Astrocyte of the spinal cord (primary cell): Measurements from ENCODE around the gene KCNH2.

Source experiments
- DNase-seq: peaks from one replicate; pipeline ENCODE4 v3.0.0; 2011; ENCODE audit warnings: low read depth, low spot score
- H3K4me3 ChIP-seq: 2 replicates; pipeline ENCODE4 v1.5.1; 2011; ENCODE audit warnings: low read depth, mild to moderate bottlenecking, low read length, moderate library complexity
- in situ Hi-C: cut with HindIII; loops from 2 replicates; pipeline ENCODE4 v1.10.0; 2017; ENCODE audit warnings: low sequenced_read_pairs
- TF ChIP-seq, protein P1 (sequence below): IDR thresholded peaks from 2 replicates; pipeline ENCODE4 v1.5.1; 2012; ENCODE audit warnings: low read depth, mild to moderate bottlenecking, low read length, inconsistent platforms

KCNH2 gene

DNA sequence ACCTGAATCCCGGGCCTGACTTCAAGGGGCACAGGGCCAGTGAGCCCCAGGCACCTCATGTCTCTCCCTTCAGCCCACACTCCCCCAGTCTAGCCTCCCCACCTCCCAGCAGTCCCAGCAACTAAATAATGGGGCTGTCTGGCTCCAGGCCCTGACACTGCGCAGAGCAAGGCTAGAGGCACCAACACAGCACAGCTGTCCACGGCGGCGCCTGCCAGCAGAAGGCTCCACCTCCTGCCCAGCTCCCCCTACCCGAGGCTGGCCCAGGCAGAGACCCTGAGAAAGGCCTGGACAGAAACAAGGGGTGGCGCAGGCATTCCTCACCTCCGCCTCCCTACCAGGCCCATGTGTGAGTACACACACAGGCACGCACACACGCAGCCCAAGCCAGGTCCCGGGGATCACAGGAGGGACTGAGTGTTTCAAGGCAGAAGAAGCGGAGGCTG, 6.1 kb downstream of the KCNH2 start:
- no peak overlapping the region for H3K4me3 ChIP-seq
- in situ Hi-C loops: no loop called here
- TF ChIP-seq, protein P1, sequence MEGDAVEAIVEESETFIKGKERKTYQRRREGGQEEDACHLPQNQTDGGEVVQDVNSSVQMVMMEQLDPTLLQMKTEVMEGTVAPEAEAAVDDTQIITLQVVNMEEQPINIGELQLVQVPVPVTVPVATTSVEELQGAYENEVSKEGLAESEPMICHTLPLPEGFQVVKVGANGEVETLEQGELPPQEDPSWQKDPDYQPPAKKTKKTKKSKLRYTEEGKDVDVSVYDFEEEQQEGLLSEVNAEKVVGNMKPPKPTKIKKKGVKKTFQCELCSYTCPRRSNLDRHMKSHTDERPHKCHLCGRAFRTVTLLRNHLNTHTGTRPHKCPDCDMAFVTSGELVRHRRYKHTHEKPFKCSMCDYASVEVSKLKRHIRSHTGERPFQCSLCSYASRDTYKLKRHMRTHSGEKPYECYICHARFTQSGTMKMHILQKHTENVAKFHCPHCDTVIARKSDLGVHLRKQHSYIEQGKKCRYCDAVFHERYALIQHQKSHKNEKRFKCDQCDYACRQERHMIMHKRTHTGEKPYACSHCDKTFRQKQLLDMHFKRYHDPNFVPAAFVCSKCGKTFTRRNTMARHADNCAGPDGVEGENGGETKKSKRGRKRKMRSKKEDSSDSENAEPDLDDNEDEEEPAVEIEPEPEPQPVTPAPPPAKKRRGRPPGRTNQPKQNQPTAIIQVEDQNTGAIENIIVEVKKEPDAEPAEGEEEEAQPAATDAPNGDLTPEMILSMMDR: no peak
- no peak for DNase-seq

DNA sequence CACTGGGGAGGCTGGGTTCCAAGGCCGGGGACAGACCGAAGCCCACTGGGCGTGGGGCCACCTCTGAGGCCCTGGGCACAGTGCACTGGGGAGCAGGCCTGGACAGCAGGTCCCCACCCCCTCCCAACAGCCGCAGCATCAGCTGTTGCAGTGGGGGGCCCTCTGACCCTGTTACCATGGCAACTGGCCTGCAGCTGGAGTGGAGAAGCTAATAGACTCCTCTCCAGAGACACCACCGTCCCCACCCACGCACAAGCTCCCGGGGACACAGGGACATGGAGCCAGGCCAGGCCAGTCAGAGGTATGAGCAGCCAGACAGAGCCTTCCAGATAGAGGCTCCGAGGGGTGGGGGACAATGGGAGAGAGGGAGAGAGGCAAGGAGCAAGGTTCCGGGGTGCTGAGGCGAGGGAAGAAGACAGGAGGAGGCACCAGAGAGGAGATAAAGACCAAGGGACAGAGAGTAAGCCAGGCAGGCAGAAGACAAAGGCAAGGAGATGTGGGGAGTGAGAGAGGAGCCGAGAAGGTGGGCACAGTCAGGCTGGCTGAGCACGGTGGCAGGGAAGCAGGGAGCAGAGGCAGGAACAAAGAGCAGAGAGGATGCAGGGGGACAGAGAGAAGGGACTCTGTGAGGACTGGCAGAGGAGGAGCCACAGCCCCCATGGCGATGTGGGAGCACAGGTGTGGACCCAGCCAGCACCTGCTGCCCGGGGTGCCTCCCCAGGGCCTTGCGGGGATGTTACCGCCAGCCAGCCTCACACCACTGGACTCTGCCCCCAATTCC, 6.7 kb downstream of the KCNH2 start:
- TF ChIP-seq, protein P1: no peak
- H3K4me3 ChIP-seq: no peak overlapping the region
- in situ Hi-C loops: no loop called here
- DNase-seq: no peak

DNA sequence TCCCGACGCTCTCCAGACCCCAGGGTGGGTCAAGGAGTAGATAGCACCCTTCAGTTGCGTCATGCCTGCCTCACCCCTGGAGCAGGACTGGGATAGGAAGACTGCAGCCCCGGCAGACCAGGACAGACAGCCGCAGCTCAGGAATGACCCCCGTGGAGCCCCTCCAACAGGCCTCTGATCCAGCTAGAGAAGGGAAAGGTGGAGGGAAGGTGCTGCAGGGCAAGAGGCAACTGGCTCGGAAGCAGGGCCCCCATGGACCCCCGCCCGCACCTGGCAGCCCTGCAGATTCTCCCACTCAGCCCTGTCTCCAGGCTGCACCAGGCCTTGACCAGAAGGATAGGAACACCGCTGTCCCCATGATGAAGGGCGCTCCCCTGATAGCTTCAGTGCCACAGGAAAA, 7.7 kb downstream of the KCNH2 start:
- in situ Hi-C loops: no loop called here
- no peak for DNase-seq
- H3K4me3 ChIP-seq: no peak overlapping the region
- TF ChIP-seq, protein P1: no peak

DNA sequence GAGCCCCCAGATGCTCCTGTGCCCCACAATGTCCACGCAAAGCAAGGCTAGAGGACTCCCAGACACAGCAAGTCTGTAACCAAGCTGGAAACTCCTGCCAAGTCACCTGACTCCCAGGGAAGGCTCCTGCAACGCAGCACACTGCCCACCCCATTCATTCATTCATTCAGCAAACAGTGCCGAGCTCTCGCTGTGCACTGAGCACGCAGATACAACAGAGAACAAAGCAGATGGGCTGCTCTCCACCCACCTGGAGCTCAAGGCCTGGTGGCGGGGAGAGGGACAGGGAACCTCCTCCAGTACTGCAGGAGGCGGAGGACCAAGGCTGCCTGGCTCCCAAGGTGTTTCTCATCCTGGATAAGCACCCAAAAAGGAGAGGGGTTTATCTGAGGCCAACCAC, 8.6 kb downstream of the KCNH2 start:
- DNase-seq: no peak
- TF ChIP-seq, protein P1: no peak
- no peak overlapping the region for H3K4me3 ChIP-seq
- in situ Hi-C loops: no loop called here

DNA sequence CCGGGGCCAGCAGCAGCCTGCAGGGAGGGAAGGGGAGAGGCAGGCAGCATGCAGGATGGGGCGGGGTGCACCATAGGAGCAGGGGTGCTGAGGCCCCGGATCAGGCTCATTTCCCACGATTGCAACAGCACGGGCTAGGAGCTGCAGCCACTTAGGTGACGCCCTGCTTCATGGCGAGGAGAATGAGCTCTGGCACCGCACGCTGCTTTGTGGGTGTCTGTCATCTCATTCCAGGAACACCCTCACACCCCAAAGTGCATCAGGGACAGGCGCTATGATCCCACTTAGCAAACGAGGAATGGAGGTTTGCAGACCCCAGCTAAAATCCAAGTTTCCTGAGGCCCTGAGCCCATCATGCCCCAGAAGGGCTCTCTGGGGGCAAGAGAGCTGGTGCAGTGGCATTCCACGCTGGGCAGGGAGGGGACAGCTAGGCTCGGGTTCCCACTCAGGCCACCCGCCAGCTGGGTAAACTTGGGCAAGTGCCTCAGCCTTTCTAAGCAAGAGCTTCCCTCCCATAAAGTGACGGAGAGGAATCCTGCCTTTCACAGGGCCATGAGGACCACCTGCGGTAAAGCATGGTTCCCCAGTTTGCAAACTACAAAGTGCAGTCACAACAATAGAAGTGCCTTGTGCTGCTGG, 9.3 kb downstream of the KCNH2 start:
- no peak for DNase-seq
- H3K4me3 ChIP-seq: no peak overlapping the region
- in situ Hi-C loops: no loop called here
- TF ChIP-seq, protein P1: no peak

DNA sequence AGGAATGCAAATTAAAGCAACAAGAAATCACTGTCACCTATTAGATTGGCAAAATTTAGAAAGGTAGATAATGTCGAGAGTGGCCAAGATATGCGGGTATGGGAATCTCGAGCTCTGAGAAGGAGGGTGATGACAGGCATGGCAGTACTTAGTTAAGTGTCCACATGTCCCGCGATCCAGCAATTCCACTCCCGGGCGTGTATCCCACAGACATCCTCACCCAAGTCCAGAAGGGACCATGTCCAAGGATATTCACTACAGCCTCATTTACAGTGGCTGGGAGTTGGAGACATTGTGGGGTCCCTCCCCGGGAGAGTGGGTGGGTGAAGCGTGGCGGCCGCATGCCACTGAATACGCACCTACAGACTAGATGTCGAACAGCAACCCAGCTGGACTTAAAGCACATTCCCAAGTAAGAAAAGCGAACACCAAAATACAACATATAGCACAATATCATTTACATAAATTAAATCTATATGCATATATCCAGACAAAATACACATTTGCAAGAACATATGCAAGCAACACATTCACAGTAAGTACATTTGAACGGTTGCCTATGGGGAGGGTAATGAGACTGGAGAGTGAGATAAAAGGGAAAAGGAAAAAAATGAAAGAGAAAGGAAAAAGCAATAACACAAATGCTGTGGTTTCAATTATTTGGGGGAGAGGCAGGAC, 9.9 kb downstream of the KCNH2 start:
- in situ Hi-C loops: no loop called here

More for the DNA sequence above, 9.9 kb downstream of the KCNH2 start:
- H3K4me3 ChIP-seq: no peak overlapping the region
- TF ChIP-seq, protein P1: no peak
- DNase-seq: no peak
